OCI-LY7 (cell line): ENCODE results near the gene RIMS4. TPM values are rescaled to one million over a fixed set of nuclear protein-coding genes. Genes with fewer than 3 reads are reported as not detected.

Experiments
- BruUV-seq: library from RNA; stranded (reverse); fragments of 400-500 nt; replicated peaks from 2 replicates; lab custom pipeline; 2021; lab: Mats Ljungman, UMichigan
- CTCF ChIA-PET: fragments of 300-600 bp; sonication (Branson Sonifier 250); formaldehyde crosslinking; loops from one replicate; lab custom pipeline; 2022; ENCODE audit warnings: antibody characterized with exemption; ENCODE audit not compliant: unreplicated experiment; lab: Charles Lee
- POLR2A ChIA-PET: fragments of 300-600 bp; sonication (Branson Sonifier 250); formaldehyde crosslinking; loops from one replicate; lab custom pipeline; 2022; ENCODE audit warnings: antibody characterized with exemption; lab: Charles Lee
- DNase-seq: peaks from one replicate; pipeline ENCODE4 v3.0.0-alpha.2; 2015; ENCODE audit warnings: low spot score
- H2AFZ ChIP-seq: fragments of 200-600 bp; sonication (generic), shearing (Covaris generic); 2 replicates; pipeline ENCODE4 v1.6.1; 2014; ENCODE audit warnings: mild to moderate bottlenecking, antibody characterized with exemption, low read length, moderate library complexity
- H3K27ac ChIP-seq: fragments of 200-600 bp; sonication (generic); 2 replicates; pipeline ENCODE4 v1.5.1; 2014; ENCODE audit warnings: mixed run types, low read depth, mild to moderate bottlenecking, moderate library complexity, low read length, inconsistent platforms; ENCODE audit not compliant: poor library complexity, severe bottlenecking
- H3K36me3 ChIP-seq: fragments of 200-600 bp; sonication (generic); 2 replicates; pipeline ENCODE4 v1.6.1; 2014; ENCODE audit warnings: mild to moderate bottlenecking, antibody characterized with exemption, low read length, moderate library complexity, mixed read lengths; ENCODE audit not compliant: insufficient read depth
- H3K4me1 ChIP-seq: fragments of 200-600 bp; sonication (generic); 2 replicates; pipeline ENCODE4 v1.5.1; 2014; ENCODE audit warnings: mild to moderate bottlenecking, low read length; ENCODE audit not compliant: insufficient read depth, poor library complexity, severe bottlenecking
- H3K4me2 ChIP-seq: fragments of 200-600 bp; sonication (generic); 2 replicates; pipeline ENCODE4 v1.6.1; 2014; ENCODE audit warnings: mild to moderate bottlenecking, low read length
- H3K4me3 ChIP-seq: fragments of 200-600 bp; sonication (generic); 2 replicates; pipeline ENCODE4 v1.5.1; 2014; ENCODE audit warnings: mild to moderate bottlenecking, low read depth, low read length; ENCODE audit not compliant: poor library complexity, severe bottlenecking
- H3K79me2 ChIP-seq: fragments of 200-600 bp; sonication (generic); 2 replicates; pipeline ENCODE4 v1.6.1; 2016; ENCODE audit warnings: low read depth, mild to moderate bottlenecking, low read length, moderate library complexity, mixed read lengths; ENCODE audit not compliant: insufficient read depth
- H3K9me2 ChIP-seq: fragments of 200-600 bp; sonication (generic); 2 replicates; pipeline ENCODE4 v1.6.1; 2016; ENCODE audit warnings: mild to moderate bottlenecking, low read length, mixed read lengths; ENCODE audit not compliant: insufficient read depth
- H3K9me3 ChIP-seq: fragments of 200-600 bp; sonication (generic); 2 replicates; pipeline ENCODE4 v1.6.1; 2014; ENCODE audit warnings: mild to moderate bottlenecking, mixed run types, low read length, mixed read lengths
- H4K20me1 ChIP-seq: fragments of 200-600 bp; sonication (generic); 2 replicates; pipeline ENCODE4 v1.6.1; 2014; ENCODE audit warnings: mild to moderate bottlenecking, antibody characterized with exemption, low read length, moderate library complexity, mixed read lengths; ENCODE audit not compliant: insufficient read depth
- CTCF ChIP-seq: fragments of 200-600 bp; sonication (generic); conservative IDR thresholded peaks from 2 replicates; pipeline ENCODE4 v1.5.1; 2014; ENCODE audit warnings: mild to moderate bottlenecking, antibody characterized with exemption, low read length, moderate library complexity, mixed read lengths
- EZH2phosphoT487 ChIP-seq: fragments of 200-600 bp; sonication (generic); IDR thresholded peaks from 2 replicates; pipeline ENCODE4 v1.6.1; 2018; ENCODE audit warnings: low read depth, borderline replicate concordance, mild to moderate bottlenecking, mixed run types, antibody characterized with exemption, low read length, moderate library complexity, mixed read lengths
- intact Hi-C: fragments of 100-400 bp; cut with micrococcal nuclease; formaldehyde crosslinking; loops from one replicate; pipeline ENCODE4 v1.10.0; 2022; ENCODE audit not compliant: unreplicated experiment
- total RNA-seq, 2 experiments: library from RNA; depleted of rRNA in 1 of 2; stranded (reverse); fragments of >200 nt in 1 of 2; shearing (Covaris generic) in 1 of 2; gene quantifications; 2 replicates each; pipeline ENCODE4 v1.2.3, GENCODE V29; 2014 to 2022

Gene RIMS4
- total RNA-seq, 2 experiments from 2014 or later = not detected

GRCh38 chr20:44706301-44707017 lies 103.9 kb downstream of the RIMS4 start:
- CTCF ChIA-PET = no interaction called here
- Histone ChIP-seq H3K9me3 (no peaks in the 10 kb centered on the region), H2AFZ (no peak overlapping the region), H3K4me1 (no peaks in the 10 kb centered on the region), H3K79me2 (no peaks in the 10 kb centered on the region), H3K4me3 (no peak overlapping the region), H3K36me3 (no peaks in the 10 kb centered on the region), H3K27ac (no peak overlapping the region), H3K4me2 (no peak overlapping the region), H3K9me2 (no peaks in the 10 kb centered on the region), H4K20me1 (no peaks in the 10 kb centered on the region)
- DNase-seq = no peak
- intact Hi-C loops = no loop called here
- no peak for TF ChIP-seq CTCF
- no peak for TF ChIP-seq EZH2phosphoT487
- no TSS peak for BruUV-seq
- POLR2A ChIA-PET = no interaction called here

DNA sequence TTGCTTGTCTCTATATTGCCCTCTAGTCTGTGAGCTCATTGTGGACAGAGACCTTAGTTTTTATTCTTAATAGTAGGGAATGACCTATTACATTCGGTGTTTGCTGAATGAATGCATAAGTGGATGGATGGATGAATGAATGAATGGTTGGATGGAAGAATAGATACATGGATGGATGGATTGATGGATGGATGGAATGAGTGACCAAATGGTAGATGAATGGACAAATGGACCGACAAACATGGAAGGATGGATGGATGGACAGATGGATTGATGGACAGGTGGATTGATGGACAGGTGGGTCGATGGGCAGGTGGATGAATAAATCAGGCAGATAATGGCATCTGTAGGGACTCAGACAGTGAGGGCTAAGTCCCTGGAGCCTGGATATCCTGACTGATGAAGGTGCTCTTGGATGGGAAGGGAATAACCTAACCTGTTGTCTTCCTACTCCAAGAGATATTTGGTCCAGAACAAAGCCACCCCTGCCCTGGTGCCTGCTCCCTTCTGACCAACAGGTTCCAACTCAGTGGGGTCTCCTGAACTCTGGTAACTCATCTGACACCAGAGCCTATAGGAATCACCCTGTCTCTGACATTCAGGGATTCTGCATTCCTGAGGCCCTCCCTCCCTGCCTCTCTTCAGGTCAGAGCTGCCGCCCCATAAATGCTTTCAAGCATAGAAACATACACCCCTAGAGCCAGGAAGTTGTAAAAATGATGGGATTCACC lies 104.8 kb downstream of the RIMS4 start:
- no peaks in the 10 kb centered on the region for H3K79me2 ChIP-seq
- no peak for DNase-seq
- H2AFZ ChIP-seq = no peak overlapping the region
- no peaks in the 10 kb centered on the region for H3K9me3 ChIP-seq
- no peaks in the 10 kb centered on the region for H3K36me3 ChIP-seq
- H3K4me2 ChIP-seq = no peak overlapping the region
- ChIA-PET POLR2A (no interaction called here), CTCF (no interaction called here)
- no peak overlapping the region for H3K4me3 ChIP-seq
- intact Hi-C loops = no loop called here
- H3K27ac ChIP-seq = no peak overlapping the region
- H4K20me1 ChIP-seq = no peaks in the 10 kb centered on the region
- no peaks in the 10 kb centered on the region for H3K9me2 ChIP-seq
- BruUV-seq = no TSS peak
- TF ChIP-seq EZH2phosphoT487 = no peak
- TF ChIP-seq CTCF = no peak
- no peaks in the 10 kb centered on the region for H3K4me1 ChIP-seq

GRCh38 chr20:44704551-44704971 lies 105.8 kb downstream of the RIMS4 start:
- no peak for TF ChIP-seq EZH2phosphoT487
- TF ChIP-seq CTCF = no peak
- Histone ChIP-seq H3K9me3 (no peaks in the 10 kb centered on the region), H3K9me2 (no peaks in the 10 kb centered on the region), H4K20me1 (no peaks in the 10 kb centered on the region), H3K36me3 (no peaks in the 10 kb centered on the region), H3K4me1 (no peaks in the 10 kb centered on the region), H3K79me2 (no peaks in the 10 kb centered on the region), H3K27ac (no peak overlapping the region), H3K4me2 (no peak overlapping the region), H3K4me3 (no peak overlapping the region), H2AFZ (no peak overlapping the region)
- CTCF ChIA-PET = no interaction called here
- POLR2A ChIA-PET = interaction anchor here (0.6 kb wide), 1 partner anchor 28 kb away, joined by 5 read pairs; no protein-coding TSS in a partner anchor
- BruUV-seq = no TSS peak
- intact Hi-C loops = no loop called here
- DNase-seq = no peak
